Measurements from ENCODE around the gene CALHM4.

Gene CALHM4

DNA sequence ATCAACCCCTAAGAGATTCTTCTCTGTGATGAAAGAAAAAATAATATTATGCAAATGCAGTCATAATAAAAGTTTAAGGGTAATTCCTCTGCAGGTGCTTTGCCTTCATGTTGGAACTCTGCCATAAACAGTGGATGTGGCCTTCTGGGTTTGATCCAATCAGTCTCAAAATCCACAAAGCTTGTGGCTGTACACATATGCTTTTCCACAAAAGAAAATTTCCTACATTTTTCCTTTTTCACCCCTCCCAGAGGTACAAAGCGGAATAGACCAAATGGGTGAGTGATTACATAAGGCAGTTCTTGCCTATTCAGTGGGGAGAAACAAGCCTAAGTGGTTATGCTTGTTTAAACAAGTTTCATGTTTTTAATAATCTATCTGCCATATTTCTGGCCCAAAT is 25.4 kb upstream of the CALHM4 start:
- Histone ChIP-seq H3K4me1 (ENCODE audit: low read length) (no peaks in the 10 kb centered on the region), H3K9me2 (replicated peaks; ENCODE audit: insufficient read depth, low read length) (no peaks in the 10 kb centered on the region), H3K36me3 (replicated peaks; ENCODE audit: insufficient read depth, low read length) (no peaks in the 10 kb centered on the region), H3K9ac (ENCODE audit: low read length) (no peak overlapping the region), H3K27me3 (replicated peaks; ENCODE audit: insufficient read depth, low read length) (no peaks in the 10 kb centered on the region), H3K4me3 (ENCODE audit: low read length) (no peak overlapping the region), H4K20me1 (ENCODE audit: insufficient read depth, low read length) (no peaks in the 10 kb centered on the region), H3F3A (ENCODE audit: insufficient read depth, low read length) (no peaks in the 10 kb centered on the region), H3K9me3 (replicated peaks; ENCODE audit: insufficient read depth, low read length) (no peaks in the 10 kb centered on the region), H3K27ac (ENCODE audit: low read length) (no peak overlapping the region), H3K4me2 (ENCODE audit: low read depth, low read length) (no peak overlapping the region), H3K79me2 (ENCODE audit: low read length) (no peaks in the 10 kb centered on the region), H2AFZ (ENCODE audit: low read length) (no peak overlapping the region)
- DNase-seq: no peak
- no peak for TF ChIP-seq EZH2phosphoT487 (IDR thresholded peaks at IDR 0.05; ENCODE audit: low read length)
- TF ChIP-seq, protein P1, sequence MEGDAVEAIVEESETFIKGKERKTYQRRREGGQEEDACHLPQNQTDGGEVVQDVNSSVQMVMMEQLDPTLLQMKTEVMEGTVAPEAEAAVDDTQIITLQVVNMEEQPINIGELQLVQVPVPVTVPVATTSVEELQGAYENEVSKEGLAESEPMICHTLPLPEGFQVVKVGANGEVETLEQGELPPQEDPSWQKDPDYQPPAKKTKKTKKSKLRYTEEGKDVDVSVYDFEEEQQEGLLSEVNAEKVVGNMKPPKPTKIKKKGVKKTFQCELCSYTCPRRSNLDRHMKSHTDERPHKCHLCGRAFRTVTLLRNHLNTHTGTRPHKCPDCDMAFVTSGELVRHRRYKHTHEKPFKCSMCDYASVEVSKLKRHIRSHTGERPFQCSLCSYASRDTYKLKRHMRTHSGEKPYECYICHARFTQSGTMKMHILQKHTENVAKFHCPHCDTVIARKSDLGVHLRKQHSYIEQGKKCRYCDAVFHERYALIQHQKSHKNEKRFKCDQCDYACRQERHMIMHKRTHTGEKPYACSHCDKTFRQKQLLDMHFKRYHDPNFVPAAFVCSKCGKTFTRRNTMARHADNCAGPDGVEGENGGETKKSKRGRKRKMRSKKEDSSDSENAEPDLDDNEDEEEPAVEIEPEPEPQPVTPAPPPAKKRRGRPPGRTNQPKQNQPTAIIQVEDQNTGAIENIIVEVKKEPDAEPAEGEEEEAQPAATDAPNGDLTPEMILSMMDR (IDR thresholded peaks at IDR 0.05; ENCODE audit: low read length): no peak
- no peak for TF ChIP-seq EZH2 (optimal IDR thresholded peaks at IDR 0.05; ENCODE audit: low read depth, low read length)

DNA sequence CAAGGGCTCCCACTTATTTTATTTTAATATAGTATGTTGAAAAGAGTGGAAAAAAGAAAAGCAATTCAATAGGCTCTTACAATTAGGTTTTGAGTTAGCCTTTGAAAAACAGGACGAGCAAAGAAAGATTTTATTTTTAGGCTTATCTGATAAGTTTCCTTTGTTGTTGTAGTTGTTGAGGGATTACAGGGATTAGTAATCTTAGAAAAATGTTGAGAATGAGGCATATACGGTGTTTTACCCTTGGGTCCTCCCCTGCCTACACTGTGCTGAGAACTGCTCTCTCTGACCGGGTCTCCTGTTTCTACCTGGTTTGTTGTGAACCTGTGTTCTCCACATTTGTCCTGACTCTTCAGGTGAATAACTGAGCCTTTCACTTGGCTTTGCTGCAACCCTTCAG is 24.8 kb upstream of the CALHM4 start:
- Histone ChIP-seq H4K20me1 (ENCODE audit: insufficient read depth, low read length) (no peaks in the 10 kb centered on the region), H3K36me3 (replicated peaks; ENCODE audit: insufficient read depth, low read length) (no peaks in the 10 kb centered on the region), H3K27me3 (replicated peaks; ENCODE audit: insufficient read depth, low read length) (no peaks in the 10 kb centered on the region), H3K4me1 (ENCODE audit: low read length) (no peaks in the 10 kb centered on the region), H3K4me3 (ENCODE audit: low read length) (no peak overlapping the region), H3F3A (ENCODE audit: insufficient read depth, low read length) (no peaks in the 10 kb centered on the region), H2AFZ (ENCODE audit: low read length) (no peak overlapping the region), H3K79me2 (ENCODE audit: low read length) (no peaks in the 10 kb centered on the region), H3K4me2 (ENCODE audit: low read depth, low read length) (no peak overlapping the region), H3K9me2 (replicated peaks; ENCODE audit: insufficient read depth, low read length) (no peaks in the 10 kb centered on the region), H3K9me3 (replicated peaks; ENCODE audit: insufficient read depth, low read length) (no peaks in the 10 kb centered on the region), H3K9ac (ENCODE audit: low read length) (no peak overlapping the region), H3K27ac (ENCODE audit: low read length) (no peak overlapping the region)
- TF ChIP-seq EZH2 (optimal IDR thresholded peaks at IDR 0.05; ENCODE audit: low read depth, low read length) (no peak), EZH2phosphoT487 (IDR thresholded peaks at IDR 0.05; ENCODE audit: low read length) (no peak)
- TF ChIP-seq, protein P1 (IDR thresholded peaks at IDR 0.05; ENCODE audit: low read length): no peak
- no peak for DNase-seq

DNA sequence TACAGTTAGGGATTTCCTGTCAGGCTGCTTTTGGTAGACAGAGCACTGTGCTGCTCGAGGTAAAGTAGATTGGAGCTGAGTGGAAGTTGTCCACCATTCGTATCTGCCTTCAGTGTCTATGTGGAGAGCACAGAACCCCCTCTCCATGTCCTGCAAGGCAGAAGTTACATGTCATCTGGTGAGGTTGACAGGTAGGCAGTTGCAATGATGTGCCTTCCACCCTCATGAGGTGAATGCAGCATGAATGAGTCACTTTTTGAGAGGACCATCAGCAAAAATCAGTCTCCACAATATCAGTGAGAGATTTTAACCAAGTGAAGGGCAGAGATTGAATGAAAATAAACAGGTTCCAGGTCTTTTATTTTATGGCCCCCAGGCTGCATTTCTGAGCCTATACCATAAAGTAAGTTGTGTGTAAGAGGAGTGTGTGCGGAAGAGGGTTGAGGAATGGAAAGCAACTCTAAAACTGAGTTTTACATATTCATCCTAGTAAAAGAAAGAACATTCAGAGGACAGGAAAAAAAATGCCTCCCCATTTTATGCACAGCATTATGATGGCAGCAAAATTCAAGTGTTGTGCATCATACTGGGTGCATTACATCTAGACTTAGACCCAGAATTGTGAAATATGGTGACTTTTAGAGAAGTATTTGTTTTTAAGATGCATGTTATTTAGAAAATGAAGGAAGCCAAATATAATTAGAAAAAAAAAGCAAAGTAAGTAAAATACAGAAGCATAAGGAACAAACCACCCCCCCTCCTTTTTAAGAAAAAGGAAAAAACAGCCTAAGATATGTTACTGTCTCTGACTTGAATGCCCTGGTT is 23.9 kb upstream of the CALHM4 start:
- H3F3A ChIP-seq (ENCODE audit: insufficient read depth, low read length): no peaks in the 10 kb centered on the region
- TF ChIP-seq EZH2phosphoT487 (IDR thresholded peaks at IDR 0.05; ENCODE audit: low read length) (no peak), EZH2 (optimal IDR thresholded peaks at IDR 0.05; ENCODE audit: low read depth, low read length) (no peak)
- TF ChIP-seq, protein P1 (IDR thresholded peaks at IDR 0.05; ENCODE audit: low read length): no peak
- no peaks in the 10 kb centered on the region for H4K20me1 ChIP-seq (ENCODE audit: insufficient read depth, low read length)
- H3K9ac ChIP-seq (ENCODE audit: low read length): no peak overlapping the region
- H3K79me2 ChIP-seq (ENCODE audit: low read length): no peaks in the 10 kb centered on the region
- H3K9me2 ChIP-seq (replicated peaks; ENCODE audit: insufficient read depth, low read length): no peaks in the 10 kb centered on the region
- no peak overlapping the region for H3K4me2 ChIP-seq (ENCODE audit: low read depth, low read length)
- H3K36me3 ChIP-seq (replicated peaks; ENCODE audit: insufficient read depth, low read length): no peaks in the 10 kb centered on the region
- DNase-seq: no peak
- no peaks in the 10 kb centered on the region for H3K4me1 ChIP-seq (ENCODE audit: low read length)
- no peak overlapping the region for H2AFZ ChIP-seq (ENCODE audit: low read length)
- H3K27ac ChIP-seq (ENCODE audit: low read length): no peak overlapping the region
- no peaks in the 10 kb centered on the region for H3K9me3 ChIP-seq (replicated peaks; ENCODE audit: insufficient read depth, low read length)
- H3K4me3 ChIP-seq (ENCODE audit: low read length): no peak overlapping the region
- H3K27me3 ChIP-seq (replicated peaks; ENCODE audit: insufficient read depth, low read length): no peaks in the 10 kb centered on the region

Measured in MM.1S (cell line).